ENCODE data around the gene MSRB2.

DNA sequence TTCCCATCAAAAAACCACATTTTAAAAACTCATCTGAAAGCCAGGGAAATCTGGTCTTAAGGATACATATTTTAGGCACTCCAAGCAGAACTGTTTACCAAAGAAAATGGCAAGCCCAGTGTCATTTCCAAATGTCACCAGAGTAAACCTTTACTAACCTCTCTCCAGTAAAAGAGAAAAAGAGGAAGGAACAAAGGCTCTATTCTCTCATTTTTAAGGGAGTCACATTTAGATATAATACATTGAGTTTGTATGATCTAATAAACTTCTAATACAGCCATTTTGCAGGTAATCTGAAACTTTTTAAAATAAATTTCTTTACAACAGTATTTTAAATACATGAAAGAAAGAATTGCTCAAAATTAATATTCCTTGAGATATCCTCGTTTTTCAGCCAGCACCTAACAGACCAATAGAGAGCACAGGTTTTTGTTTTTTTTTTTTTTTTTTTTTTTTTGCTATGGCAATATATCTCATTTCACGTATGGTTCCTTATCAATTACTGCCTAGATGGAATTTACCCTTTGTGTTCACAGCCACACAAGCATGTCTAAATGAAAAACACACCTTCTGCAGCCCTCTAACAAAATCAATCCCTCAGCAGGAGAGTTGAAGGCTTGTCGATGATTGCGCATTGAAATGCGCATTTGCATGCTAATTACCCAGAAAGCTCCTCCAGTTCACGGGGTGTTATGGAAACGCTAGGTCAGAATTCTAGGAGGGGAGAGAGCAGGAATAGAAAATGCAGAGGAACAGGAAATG lies 39.8 kb upstream of the MSRB2 start:
- TF ChIP-seq, protein P1, sequence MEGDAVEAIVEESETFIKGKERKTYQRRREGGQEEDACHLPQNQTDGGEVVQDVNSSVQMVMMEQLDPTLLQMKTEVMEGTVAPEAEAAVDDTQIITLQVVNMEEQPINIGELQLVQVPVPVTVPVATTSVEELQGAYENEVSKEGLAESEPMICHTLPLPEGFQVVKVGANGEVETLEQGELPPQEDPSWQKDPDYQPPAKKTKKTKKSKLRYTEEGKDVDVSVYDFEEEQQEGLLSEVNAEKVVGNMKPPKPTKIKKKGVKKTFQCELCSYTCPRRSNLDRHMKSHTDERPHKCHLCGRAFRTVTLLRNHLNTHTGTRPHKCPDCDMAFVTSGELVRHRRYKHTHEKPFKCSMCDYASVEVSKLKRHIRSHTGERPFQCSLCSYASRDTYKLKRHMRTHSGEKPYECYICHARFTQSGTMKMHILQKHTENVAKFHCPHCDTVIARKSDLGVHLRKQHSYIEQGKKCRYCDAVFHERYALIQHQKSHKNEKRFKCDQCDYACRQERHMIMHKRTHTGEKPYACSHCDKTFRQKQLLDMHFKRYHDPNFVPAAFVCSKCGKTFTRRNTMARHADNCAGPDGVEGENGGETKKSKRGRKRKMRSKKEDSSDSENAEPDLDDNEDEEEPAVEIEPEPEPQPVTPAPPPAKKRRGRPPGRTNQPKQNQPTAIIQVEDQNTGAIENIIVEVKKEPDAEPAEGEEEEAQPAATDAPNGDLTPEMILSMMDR (IDR thresholded peaks at IDR 0.05; ENCODE audit: borderline replicate concordance, extremely low read depth, low read length, poor library complexity, severe bottlenecking) = no peak
- TF ChIP-seq EZH2 (IDR thresholded peaks at IDR 0.05; ENCODE audit: borderline replicate concordance, low read depth, low read length, severe bottlenecking) = no peak
